ENCODE data around the gene CTNNA3. TPM values are rescaled to one million over a fixed set of nuclear protein-coding genes. Genes with fewer than 3 reads are reported as not detected.
A peak's percentile ranks its signal among the peaks of the same experiment; 100 is the strongest.

Gene CTNNA3
- total RNA-seq, 1 experiment from 2014 or later, result 0.85 TPM

- BruUV-seq (replicated peaks), result no TSS peak
- ATAC-seq, result no peak
- no peak for DNase-seq (ENCODE audit: low read depth, low spot score)
- no peaks in the 10 kb centered on the region for H3K27me3 ChIP-seq (ENCODE audit: control insufficient read depth, insufficient read depth, low read length)
- no peaks in the 10 kb centered on the region for H3K9me3 ChIP-seq (ENCODE audit: control insufficient read depth, insufficient read depth, low read depth, low read length)
- H3K4me3 ChIP-seq (ENCODE audit: low read depth in 2 of 2, low read length in 2 of 2), result no peak overlapping the region
- peak overlapping the region; percentile 62; the same call in 1 of the 2 replicates for H3K27ac ChIP-seq (ENCODE audit: low read length)
- H3K4me1 ChIP-seq (ENCODE audit: control insufficient read depth, insufficient read depth, low read length), result peaks cover 24% of the 10 kb centered on the region
- POLR2A ChIA-PET, result no interaction called here
- TF ChIP-seq CTCF (IDR thresholded peaks at IDR 0.05) (no peak), REST (IDR thresholded peaks at IDR 0.05; ENCODE audit: insufficient read depth in 1 of 2, low read depth in 2 of 2, low read length in 1 of 2) (no peak), POLR2AphosphoS5 (IDR thresholded peaks at IDR 0.05; ENCODE audit: low read depth, low read length) (no peak), SIN3A (IDR thresholded peaks at IDR 0.05; ENCODE audit: borderline replicate concordance, insufficient read depth, low read depth, low read length) (no peak), TCF7L2 (IDR thresholded peaks at IDR 0.05; ENCODE audit: low read depth, low read length) (no peak)
- in situ Hi-C loops (cut with HindIII; ENCODE audit: low pct_unique_long_range_greater_than_20kb, low sequenced_read_pairs), result no loop called here
- intact Hi-C loops (cut with micrococcal nuclease; ENCODE audit: unreplicated experiment), result no loop called here
- H3K36me3 ChIP-seq (ENCODE audit: control insufficient read depth, insufficient read depth, low read length), result no peaks in the 10 kb centered on the region
- CTCF ChIA-PET, result no interaction called here
These were observed 88.0 kb downstream of the CTNNA3 start for GRCh38 chr10:67608001-67608400.

- in situ Hi-C loops (cut with HindIII; ENCODE audit: low pct_unique_long_range_greater_than_20kb, low sequenced_read_pairs), result no loop called here
- peaks cover 22% of the 10 kb centered on the region for H3K4me1 ChIP-seq (ENCODE audit: control insufficient read depth, insufficient read depth, low read length)
- intact Hi-C loops (cut with micrococcal nuclease; ENCODE audit: unreplicated experiment), result no loop called here
- H3K27ac ChIP-seq (ENCODE audit: low read length), result peak overlapping the region; percentile 82
- H3K36me3 ChIP-seq (ENCODE audit: control insufficient read depth, insufficient read depth, low read length), result no peaks in the 10 kb centered on the region
- CTCF ChIA-PET, result no interaction called here
- DNase-seq (ENCODE audit: low read depth, low spot score), result peak; percentile 53
- TF ChIP-seq CTCF (IDR thresholded peaks at IDR 0.05), result no peak
- TF ChIP-seq REST (IDR thresholded peaks at IDR 0.05; ENCODE audit: insufficient read depth in 1 of 2, low read depth in 2 of 2, low read length in 1 of 2), result no peak
- no peak for TF ChIP-seq TCF7L2 (IDR thresholded peaks at IDR 0.05; ENCODE audit: low read depth, low read length)
- TF ChIP-seq SIN3A (IDR thresholded peaks at IDR 0.05; ENCODE audit: borderline replicate concordance, insufficient read depth, low read depth, low read length), result no peak
- TF ChIP-seq POLR2AphosphoS5 (IDR thresholded peaks at IDR 0.05; ENCODE audit: low read depth, low read length), result no peak
- H3K4me3 ChIP-seq (ENCODE audit: low read depth in 2 of 2, low read length in 2 of 2), result no peak overlapping the region
- POLR2A ChIA-PET, result no interaction called here
- ATAC-seq, result peak; percentile 61
- BruUV-seq (replicated peaks), result no TSS peak
- no peaks in the 10 kb centered on the region for H3K9me3 ChIP-seq (ENCODE audit: control insufficient read depth, insufficient read depth, low read depth, low read length)
- H3K27me3 ChIP-seq (ENCODE audit: control insufficient read depth, insufficient read depth, low read length), result no peaks in the 10 kb centered on the region
These were observed 88.5 kb downstream of the CTNNA3 start for GRCh38 chr10:67607472-67607871.
